ENCODE measurements around the gene BACE2. TPM values are rescaled to one million over a fixed set of nuclear protein-coding genes. Genes with fewer than 3 reads are reported as not detected.

Gene BACE2
- total RNA-seq, 4 donors from 2014 or later, result 23.9 to 59.4 (median 36.6) TPM

- peak overlapping the region; percentile 95 for H3K27ac ChIP-seq
- no peaks in the 10 kb centered on the region for H3K36me3 ChIP-seq
- TF ChIP-seq POLR2AphosphoS5 (IDR thresholded peaks at IDR 0.05) (no peak), CTCF (IDR thresholded peaks at IDR 0.05) (no peak), EP300 (IDR thresholded peaks at IDR 0.05) (no peak), POLR2A (IDR thresholded peaks at IDR 0.05) (no peak)
- no peaks in the 10 kb centered on the region for H3K9me3 ChIP-seq
- H3K4me1 ChIP-seq, result peaks cover 52% of the 10 kb centered on the region
- no peak for DNase-seq (ENCODE audit: low spot score in 2 of 2)
- WGBS, result 38% methylated on average over 6 of the region's 6 CpGs
- no peaks in the 10 kb centered on the region for H3K27me3 ChIP-seq
- H3K4me3 ChIP-seq, result peak overlapping the region; percentile 90
Observed at GRCh38 chr21:41169701-41170100, 1.7 kb downstream of the BACE2 start.

GRCh38 chr21:41170442-41170841 is 2.5 kb downstream of the BACE2 start:
- no peaks in the 10 kb centered on the region for H3K27me3 ChIP-seq
- WGBS, result 32% methylated on average over 2 of the region's 2 CpGs
- TF ChIP-seq POLR2AphosphoS5 (IDR thresholded peaks at IDR 0.05) (no peak), POLR2A (IDR thresholded peaks at IDR 0.05) (no peak), CTCF (IDR thresholded peaks at IDR 0.05) (peak; percentile 32 to 43), EP300 (IDR thresholded peaks at IDR 0.05) (no peak)
- no peaks in the 10 kb centered on the region for H3K36me3 ChIP-seq
- H3K4me3 ChIP-seq, result peak overlapping the region; percentile 90
- peaks cover 49% of the 10 kb centered on the region for H3K4me1 ChIP-seq
- H3K9me3 ChIP-seq, result no peaks in the 10 kb centered on the region
- H3K27ac ChIP-seq, result peak overlapping the region; percentile 95
- DNase-seq (ENCODE audit: low spot score in 2 of 2), result no peak

DNA sequence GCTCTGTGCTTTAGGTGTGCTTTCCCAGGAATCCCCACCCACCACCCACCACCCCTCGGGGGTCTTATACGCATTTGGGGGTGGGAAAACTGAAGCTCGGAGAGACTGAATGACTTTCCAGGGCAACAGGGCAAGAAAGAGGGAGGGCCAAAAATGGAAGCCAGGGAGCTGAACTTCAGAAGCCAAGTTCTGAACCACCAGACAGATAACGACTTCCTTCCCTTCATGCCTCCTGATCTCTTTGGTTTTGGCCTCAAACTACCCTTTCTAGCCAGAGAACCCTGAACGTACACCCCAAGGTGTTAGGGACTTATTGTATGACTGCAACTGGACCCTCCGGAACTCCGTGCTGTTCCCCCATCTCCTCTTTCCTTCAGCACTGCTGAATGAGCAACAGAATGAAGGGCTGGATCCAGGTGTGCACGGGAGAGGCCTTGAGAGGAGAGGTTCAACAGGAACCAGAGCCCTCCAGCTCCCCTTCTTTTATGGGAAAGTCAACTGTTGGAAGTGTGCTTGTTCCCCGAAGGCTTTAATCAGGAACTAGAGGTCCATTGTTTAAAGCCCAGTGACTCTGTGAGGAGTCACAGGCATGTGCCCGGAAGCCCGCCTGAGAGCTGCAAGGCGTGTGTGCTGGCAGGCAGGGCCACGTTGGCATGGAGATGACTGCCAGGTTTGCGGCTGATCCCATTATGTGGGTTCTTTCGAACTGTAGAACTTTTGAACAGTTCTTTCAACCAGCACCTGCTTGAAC is 3.1 kb downstream of the BACE2 start:
- 41% methylated on average over 15 of the region's 15 CpGs for WGBS
- Histone ChIP-seq H3K27ac (peak overlapping the region; percentile 95), H3K27me3 (no peaks in the 10 kb centered on the region), H3K36me3 (no peaks in the 10 kb centered on the region), H3K4me1 (peaks cover 49% of the 10 kb centered on the region), H3K9me3 (no peaks in the 10 kb centered on the region), H3K4me3 (no peak overlapping the region)
- TF ChIP-seq POLR2A (IDR thresholded peaks at IDR 0.05) (peak in 1 of 2 donors; percentile 10), CTCF (IDR thresholded peaks at IDR 0.05) (no peak), POLR2AphosphoS5 (IDR thresholded peaks at IDR 0.05) (peak in 1 of 3 donors; percentile 41)
- DNase-seq (ENCODE audit: low spot score in 2 of 2), result no peak

DNA sequence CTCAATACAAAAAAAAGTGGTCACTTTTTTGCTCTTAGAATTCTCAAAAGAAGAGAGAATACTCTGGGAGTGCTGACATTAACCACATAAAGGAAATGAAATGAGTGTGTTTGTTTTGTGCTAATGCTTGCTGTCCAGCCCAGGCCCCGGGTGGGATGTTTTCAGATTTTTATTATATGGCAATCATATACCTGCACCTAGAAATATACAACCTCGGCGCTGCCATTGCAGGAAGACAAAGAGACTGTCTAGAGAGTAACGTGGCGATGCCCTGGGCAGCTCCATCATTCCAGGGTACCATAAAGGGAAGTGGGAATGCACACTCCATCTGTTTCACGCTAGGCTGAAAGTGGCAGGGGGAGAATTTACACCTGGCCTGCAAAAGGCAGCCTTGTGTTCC is 7.1 kb downstream of the BACE2 start:
- H3K27ac ChIP-seq, result no peak overlapping the region
- WGBS, result 89% methylated on average over 6 of the region's 6 CpGs
- no peak for DNase-seq (ENCODE audit: low spot score in 2 of 2)
- TF ChIP-seq CTCF (IDR thresholded peaks at IDR 0.05) (no peak), POLR2A (IDR thresholded peaks at IDR 0.05) (no peak), EP300 (IDR thresholded peaks at IDR 0.05) (no peak), POLR2AphosphoS5 (IDR thresholded peaks at IDR 0.05) (no peak)
- no peaks in the 10 kb centered on the region for H3K9me3 ChIP-seq
- H3K4me1 ChIP-seq, result peaks cover 26% of the 10 kb centered on the region
- no peak overlapping the region for H3K4me3 ChIP-seq
- H3K36me3 ChIP-seq, result no peaks in the 10 kb centered on the region
- no peaks in the 10 kb centered on the region for H3K27me3 ChIP-seq

DNA sequence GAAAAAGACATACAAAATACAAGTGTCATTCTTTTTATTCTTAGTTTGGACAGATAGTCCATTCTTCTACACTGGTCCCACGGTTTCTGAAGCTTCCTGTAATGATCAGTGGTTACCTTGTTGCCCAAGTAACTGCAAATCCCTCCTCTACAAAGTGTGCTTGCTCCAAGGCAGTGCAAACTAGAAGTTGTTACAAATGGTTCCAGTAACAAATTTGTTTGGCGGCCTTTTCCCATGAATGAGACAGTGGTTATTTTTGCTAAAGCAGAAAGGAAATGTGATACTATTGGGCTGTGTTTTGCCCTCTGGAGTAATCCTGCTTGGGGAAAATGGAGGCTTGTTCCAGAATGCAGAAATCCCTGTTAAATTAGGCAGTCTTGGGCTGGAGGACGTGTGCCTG is 8.9 kb downstream of the BACE2 start:
- no peak for DNase-seq (ENCODE audit: low spot score in 2 of 2)
- Histone ChIP-seq H3K9me3 (no peaks in the 10 kb centered on the region), H3K27me3 (no peaks in the 10 kb centered on the region), H3K27ac (no peak overlapping the region), H3K36me3 (no peaks in the 10 kb centered on the region), H3K4me3 (no peak overlapping the region), H3K4me1 (peaks cover 14% of the 10 kb centered on the region)
- TF ChIP-seq CTCF (IDR thresholded peaks at IDR 0.05) (no peak), POLR2A (IDR thresholded peaks at IDR 0.05) (no peak), POLR2AphosphoS5 (IDR thresholded peaks at IDR 0.05) (no peak), EP300 (IDR thresholded peaks at IDR 0.05) (no peak)
- 66% methylated on average over 3 of the region's 3 CpGs for WGBS

Measured in suprapubic skin (tissue), 4 donors.